WTC11 (cell line): ENCODE measurements around the gene RASA2.

Source experiments
- E2F5 ChIP-seq: sonication (generic); formaldehyde crosslinking; IDR thresholded peaks from 2 replicates; pipeline ENCODE4 v1.8.1; 2022; ENCODE audit warnings: mild to moderate bottlenecking, moderate library complexity, missing genetic modification reagents
- TF ChIP-seq, protein P1 (sequence below): fragments of 250-450 bp; sonication (Bioruptor Pico); IDR thresholded peaks from 2 replicates; pipeline ENCODE4 v1.8.0; 2021; ENCODE audit warnings: mild to moderate bottlenecking

GRCh38 chr3:141605883-141606282 is 119.1 kb downstream of the RASA2 start:
- TF ChIP-seq, protein P1, sequence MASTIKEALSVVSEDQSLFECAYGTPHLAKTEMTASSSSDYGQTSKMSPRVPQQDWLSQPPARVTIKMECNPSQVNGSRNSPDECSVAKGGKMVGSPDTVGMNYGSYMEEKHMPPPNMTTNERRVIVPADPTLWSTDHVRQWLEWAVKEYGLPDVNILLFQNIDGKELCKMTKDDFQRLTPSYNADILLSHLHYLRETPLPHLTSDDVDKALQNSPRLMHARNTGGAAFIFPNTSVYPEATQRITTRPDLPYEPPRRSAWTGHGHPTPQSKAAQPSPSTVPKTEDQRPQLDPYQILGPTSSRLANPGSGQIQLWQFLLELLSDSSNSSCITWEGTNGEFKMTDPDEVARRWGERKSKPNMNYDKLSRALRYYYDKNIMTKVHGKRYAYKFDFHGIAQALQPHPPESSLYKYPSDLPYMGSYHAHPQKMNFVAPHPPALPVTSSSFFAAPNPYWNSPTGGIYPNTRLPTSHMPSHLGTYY (CRISPR knock-in tag) = no peak
- TF ChIP-seq E2F5 (CRISPR knock-in tag) = no peak
